Tibial nerve (tissue), 4 donors: Measurements from ENCODE around the gene ASB16.

ENCODE experiments used
- CTCF ChIP-seq, 5 experiments: fragments of 200-600 bp in 3 of 5; fragments of 450-650 bp in 2 of 5; sonication (generic) in 3 of 5; IDR thresholded peaks; one replicate each; pipeline ENCODE4 v1.5.1; 2016 to 2019; ENCODE audit warnings: antibody characterized with exemption in 5 of 5, mild to moderate bottlenecking in 3 of 5, moderate library complexity in 2 of 5
- EP300 ChIP-seq, 2 donors: sonication (generic); formaldehyde crosslinking; IDR thresholded peaks; one replicate each; pipeline ENCODE4 v1.6.1; 2017; ENCODE audit warnings: antibody characterized with exemption in 2 of 2, mild to moderate bottlenecking in 1 of 2
- POLR2A ChIP-seq, 2 donors: fragments of 450-650 bp; IDR thresholded peaks; one replicate each; pipeline ENCODE4 v1.6.1; 2017; ENCODE audit warnings: antibody characterized with exemption in 2 of 2, mild to moderate bottlenecking in 2 of 2, moderate library complexity in 2 of 2

- TF ChIP-seq CTCF (IDR thresholded peaks at IDR 0.05), result no peak
- no peak for TF ChIP-seq POLR2A (IDR thresholded peaks at IDR 0.05)
- TF ChIP-seq EP300 (IDR thresholded peaks at IDR 0.05), result no peak
Observed at GRCh38 chr17:44205962-44206824, 35.7 kb downstream of the ASB16 start.
